BE2C (cell line): ENCODE measurements around the gene PRELP.

Experiments
- DNase-seq: peaks from one replicate; pipeline ENCODE4 v3.0.0-alpha.2; 2020
- H3K27me3 ChIP-seq: fragments of 250-450 bp; sonication (Bioruptor Pico); 2 replicates; pipeline ENCODE4 v1.5.1; 2020; ENCODE audit warnings: mild to moderate bottlenecking
- H3K36me3 ChIP-seq: fragments of 250-450 bp; sonication (Bioruptor Pico); 2 replicates; pipeline ENCODE4 v1.5.1; 2020; ENCODE audit warnings: mild to moderate bottlenecking
- H3K4me1 ChIP-seq: fragments of 250-450 bp; sonication (Bioruptor Pico); 2 replicates; pipeline ENCODE4 v1.5.1; 2020
- H3K4me3 ChIP-seq: 2 replicates; pipeline ENCODE4 v1.5.1; 2011; ENCODE audit warnings: low read depth, low read length
- H3K9me3 ChIP-seq: fragments of 250-450 bp; sonication (Bioruptor Pico); 2 replicates; pipeline ENCODE4 v1.5.1; 2020
- TF ChIP-seq, protein P1 (sequence below): IDR thresholded peaks from 2 replicates; pipeline ENCODE4 v1.5.1; 2012; ENCODE audit warnings: mild to moderate bottlenecking, low read depth, low read length

The PRELP gene

DNA sequence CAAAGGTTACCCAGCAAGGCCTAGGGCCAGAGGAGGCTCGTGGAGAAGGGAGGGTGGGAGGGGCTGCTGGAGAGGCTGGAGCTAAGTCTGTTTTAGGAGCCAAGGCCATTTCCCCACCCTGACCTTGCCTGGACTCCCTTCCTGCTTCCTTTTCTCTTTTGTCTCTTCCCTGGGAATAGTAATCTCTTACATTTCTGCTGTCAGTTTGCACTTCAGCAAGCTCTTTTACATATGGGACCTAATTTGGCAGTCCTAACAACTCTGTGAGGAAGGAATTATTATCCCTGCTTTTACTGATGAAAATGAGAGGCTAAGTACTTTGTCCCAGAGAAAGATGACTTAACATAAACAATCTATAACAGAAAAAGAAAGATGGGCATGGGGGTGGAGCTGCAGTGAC, 32.2 kb downstream of the PRELP start:
- TF ChIP-seq, protein P1, sequence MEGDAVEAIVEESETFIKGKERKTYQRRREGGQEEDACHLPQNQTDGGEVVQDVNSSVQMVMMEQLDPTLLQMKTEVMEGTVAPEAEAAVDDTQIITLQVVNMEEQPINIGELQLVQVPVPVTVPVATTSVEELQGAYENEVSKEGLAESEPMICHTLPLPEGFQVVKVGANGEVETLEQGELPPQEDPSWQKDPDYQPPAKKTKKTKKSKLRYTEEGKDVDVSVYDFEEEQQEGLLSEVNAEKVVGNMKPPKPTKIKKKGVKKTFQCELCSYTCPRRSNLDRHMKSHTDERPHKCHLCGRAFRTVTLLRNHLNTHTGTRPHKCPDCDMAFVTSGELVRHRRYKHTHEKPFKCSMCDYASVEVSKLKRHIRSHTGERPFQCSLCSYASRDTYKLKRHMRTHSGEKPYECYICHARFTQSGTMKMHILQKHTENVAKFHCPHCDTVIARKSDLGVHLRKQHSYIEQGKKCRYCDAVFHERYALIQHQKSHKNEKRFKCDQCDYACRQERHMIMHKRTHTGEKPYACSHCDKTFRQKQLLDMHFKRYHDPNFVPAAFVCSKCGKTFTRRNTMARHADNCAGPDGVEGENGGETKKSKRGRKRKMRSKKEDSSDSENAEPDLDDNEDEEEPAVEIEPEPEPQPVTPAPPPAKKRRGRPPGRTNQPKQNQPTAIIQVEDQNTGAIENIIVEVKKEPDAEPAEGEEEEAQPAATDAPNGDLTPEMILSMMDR = no peak
- Histone ChIP-seq H3K4me1 (peaks cover under 1% of the 10 kb centered on the region), H3K36me3 (no peaks in the 10 kb centered on the region), H3K4me3 (no peak overlapping the region), H3K27me3 (no peaks in the 10 kb centered on the region), H3K9me3 (no peaks in the 10 kb centered on the region)
- no peak for DNase-seq

DNA sequence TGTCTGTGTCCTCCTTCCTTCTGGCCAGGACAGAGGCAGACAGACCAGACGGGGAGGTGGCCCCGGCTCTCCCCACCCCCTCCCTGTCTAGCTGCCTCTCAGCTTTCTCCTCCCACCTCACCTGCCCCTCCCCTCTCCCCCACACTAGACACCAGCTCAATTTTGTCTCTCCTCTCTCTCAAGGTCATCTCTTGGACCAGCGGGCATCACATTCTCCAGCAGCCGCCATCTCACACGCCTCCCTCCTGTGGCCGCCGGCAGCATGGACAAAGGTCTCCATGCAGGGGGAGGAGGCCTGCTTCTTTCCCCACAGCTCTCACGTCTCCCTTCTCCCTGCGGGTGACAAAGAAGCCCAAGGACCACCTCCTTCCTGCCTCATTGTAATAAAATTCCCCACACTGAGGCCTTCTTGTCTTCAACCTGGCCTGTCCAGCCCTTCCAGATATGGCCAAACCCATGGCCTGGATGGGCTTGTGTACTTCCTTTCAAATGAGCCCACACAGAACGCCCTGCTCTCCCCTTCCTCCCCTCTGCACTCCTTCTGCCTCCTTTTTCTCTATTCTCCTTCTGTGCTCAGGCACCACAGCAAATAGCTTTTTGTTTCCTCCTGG, 33.0 kb downstream of the PRELP start:
- no peak for DNase-seq
- Histone ChIP-seq H3K27me3 (no peaks in the 10 kb centered on the region), H3K9me3 (no peaks in the 10 kb centered on the region), H3K4me3 (no peak overlapping the region), H3K36me3 (no peaks in the 10 kb centered on the region), H3K4me1 (peaks cover 4% of the 10 kb centered on the region)
- TF ChIP-seq, protein P1 = no peak

DNA sequence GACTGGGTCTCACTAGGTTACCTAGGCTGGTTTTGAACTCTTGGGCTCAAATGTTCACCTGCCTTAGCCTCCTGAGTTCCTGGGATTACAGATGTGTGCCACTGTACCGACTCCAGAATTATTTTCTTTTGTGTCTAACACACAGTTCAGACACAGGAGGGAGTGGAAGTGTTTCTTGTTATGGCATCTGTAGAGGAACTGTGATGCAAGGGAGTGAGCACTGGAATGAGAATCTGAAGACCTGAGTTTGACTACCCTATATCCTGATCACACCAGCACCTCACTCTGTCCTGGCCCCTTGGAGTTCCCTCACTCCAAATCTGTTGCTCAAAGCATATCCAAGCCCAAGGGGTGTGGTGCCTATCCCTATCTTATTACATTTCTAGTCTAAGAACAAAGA, 33.5 kb downstream of the PRELP start:
- Histone ChIP-seq H3K4me1 (peaks cover 4% of the 10 kb centered on the region), H3K4me3 (no peak overlapping the region), H3K9me3 (no peaks in the 10 kb centered on the region), H3K27me3 (no peaks in the 10 kb centered on the region), H3K36me3 (no peaks in the 10 kb centered on the region)
- DNase-seq = no peak
- TF ChIP-seq, protein P1 = no peak

DNA sequence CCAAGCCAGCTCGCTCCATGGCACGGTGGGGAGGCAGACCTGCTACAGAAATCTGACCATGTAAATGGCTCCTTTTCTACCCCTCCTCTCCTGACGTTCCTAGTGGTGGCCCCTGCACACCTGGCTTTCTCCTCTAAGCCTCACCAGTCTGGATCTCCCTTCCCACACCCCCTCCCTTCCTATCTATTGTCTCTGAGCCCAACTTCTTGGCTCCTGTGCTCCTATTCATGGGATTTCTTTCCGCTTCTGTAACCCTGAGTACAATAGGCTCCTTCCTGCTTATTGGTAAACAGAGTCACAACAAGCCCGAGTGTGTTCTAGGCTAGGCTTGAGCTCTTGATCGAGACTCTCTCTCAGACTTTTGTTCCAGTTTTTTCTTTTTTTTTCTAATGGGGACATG, 35.9 kb downstream of the PRELP start:
- Histone ChIP-seq H3K27me3 (no peaks in the 10 kb centered on the region), H3K9me3 (no peaks in the 10 kb centered on the region), H3K36me3 (no peaks in the 10 kb centered on the region), H3K4me3 (no peak overlapping the region), H3K4me1 (peaks cover 4% of the 10 kb centered on the region)
- DNase-seq = no peak
- TF ChIP-seq, protein P1 = no peak

DNA sequence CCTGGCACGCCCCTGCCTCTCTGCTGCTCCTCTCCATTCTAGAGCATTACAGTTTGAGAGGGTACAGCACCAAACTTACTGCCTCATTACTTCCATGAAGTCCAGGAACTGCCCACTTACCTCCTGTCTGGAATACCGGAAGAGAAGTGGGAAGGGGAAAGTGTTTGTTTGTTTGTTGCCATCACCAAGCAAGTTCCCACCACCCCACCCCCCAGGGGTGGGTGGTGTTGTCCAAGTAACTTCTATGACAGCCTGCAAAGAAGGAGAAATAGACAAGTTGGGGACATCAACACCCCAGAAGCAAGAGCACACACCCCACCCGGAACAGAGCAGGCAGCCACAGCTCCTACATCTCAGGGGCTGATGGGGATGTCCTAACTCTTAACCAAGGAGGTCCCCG, 36.3 kb downstream of the PRELP start:
- no peak overlapping the region for H3K4me3 ChIP-seq
- TF ChIP-seq, protein P1 = no peak
- H3K27me3 ChIP-seq = no peaks in the 10 kb centered on the region
- H3K4me1 ChIP-seq = peaks cover 4% of the 10 kb centered on the region
- DNase-seq = no peak
- H3K9me3 ChIP-seq = no peaks in the 10 kb centered on the region
- H3K36me3 ChIP-seq = no peaks in the 10 kb centered on the region

DNA sequence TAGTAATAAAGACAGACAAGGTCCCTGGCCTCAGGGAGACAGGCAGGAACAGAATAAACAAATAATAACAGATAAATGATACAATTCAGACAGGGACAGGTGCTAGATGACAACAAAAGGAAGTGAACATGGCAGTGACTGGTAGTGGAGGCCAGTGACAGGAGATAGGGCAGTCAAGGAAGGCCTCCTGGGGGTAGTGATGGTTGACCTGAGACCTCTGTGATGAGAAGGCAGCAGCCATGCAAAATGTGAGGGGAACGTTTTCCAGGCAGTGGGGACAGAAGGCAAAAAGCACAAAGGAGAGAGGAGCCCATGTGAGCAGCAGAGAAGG, 36.9 kb downstream of the PRELP start:
- no peak for DNase-seq
- Histone ChIP-seq H3K9me3 (no peaks in the 10 kb centered on the region), H3K36me3 (no peaks in the 10 kb centered on the region), H3K4me3 (no peak overlapping the region), H3K27me3 (no peaks in the 10 kb centered on the region), H3K4me1 (peaks cover 4% of the 10 kb centered on the region)
- TF ChIP-seq, protein P1 = no peak
